GM15510 (cell line): ENCODE measurements around the gene APOA1.

Experiments used
- POLR2A ChIP-seq: IDR thresholded peaks from 3 replicates; pipeline ENCODE4 v1.6.1; 2011; ENCODE audit warnings: borderline replicate concordance; ENCODE audit not compliant: insufficient read length; ENCODE audit errors: extremely low read depth

APOA1 gene

GRCh38 chr11:116792869-116793771 is 44.3 kb downstream of the APOA1 start:
- no peak for TF ChIP-seq POLR2A

GRCh38 chr11:116792144-116792868 is 45.1 kb downstream of the APOA1 start:
- no peak for TF ChIP-seq POLR2A

GRCh38 chr11:116791813-116792143 is 45.6 kb downstream of the APOA1 start, which contains the start of gene APOA5:
Gene APOA5 (minus strand): TSS chr11:116791879. CDS start chr11:116791860, 19 bp downstream.
- TF ChIP-seq POLR2A, result no peak

GRCh38 chr11:116791002-116791812 is 46.2 kb downstream of the APOA1 start:
- TF ChIP-seq POLR2A, result no peak

- TF ChIP-seq POLR2A, result no peak
Measured at GRCh38 chr11:116790167-116791001, 47.0 kb downstream of the APOA1 start.

GRCh38 chr11:116788975-116789374 is 48.4 kb downstream of the APOA1 start:
- TF ChIP-seq POLR2A, result no peak

GRCh38 chr11:116788534-116788933 is 48.9 kb downstream of the APOA1 start:
- no peak for TF ChIP-seq POLR2A

GRCh38 chr11:116787786-116788486 is 49.5 kb downstream of the APOA1 start, which contains the start of gene ZPR1:
Gene ZPR1 (minus strand): TSS chr11:116788023. CDS start chr11:116787990, 33 bp downstream.
- peak; percentile 90 for TF ChIP-seq POLR2A

GRCh38 chr11:116787436-116787785 is 50.0 kb downstream of the APOA1 start:
- TF ChIP-seq POLR2A, result no peak

- no peak for TF ChIP-seq POLR2A
Measured at GRCh38 chr11:116786966-116787365, 50.5 kb downstream of the APOA1 start.

- TF ChIP-seq POLR2A, result no peak
Measured at GRCh38 chr11:116786326-116786725, 51.1 kb downstream of the APOA1 start.
